Mammary epithelial cell (primary cell): ENCODE results near the gene NCOA1.

Source experiments
- EZH2 ChIP-seq: IDR thresholded peaks from 2 replicates; pipeline ENCODE4 v1.6.1; 2012; ENCODE audit warnings: low read length, inconsistent platforms, borderline replicate concordance
- TF ChIP-seq, protein P1 (sequence below), 2 donors: IDR thresholded peaks in 1 of 2; conservative IDR thresholded peaks in 1 of 2; 2 replicates each; pipeline ENCODE4 v1.5.1; 2011 to 2012; ENCODE audit warnings: inconsistent platforms in 2 of 2, low read length in 2 of 2, mild to moderate bottlenecking in 2 of 2, control low read depth in 1 of 2, low read depth in 1 of 2; ENCODE audit not compliant: insufficient read depth in 1 of 2; ENCODE audit errors: extremely low read depth in 1 of 2

DNA sequence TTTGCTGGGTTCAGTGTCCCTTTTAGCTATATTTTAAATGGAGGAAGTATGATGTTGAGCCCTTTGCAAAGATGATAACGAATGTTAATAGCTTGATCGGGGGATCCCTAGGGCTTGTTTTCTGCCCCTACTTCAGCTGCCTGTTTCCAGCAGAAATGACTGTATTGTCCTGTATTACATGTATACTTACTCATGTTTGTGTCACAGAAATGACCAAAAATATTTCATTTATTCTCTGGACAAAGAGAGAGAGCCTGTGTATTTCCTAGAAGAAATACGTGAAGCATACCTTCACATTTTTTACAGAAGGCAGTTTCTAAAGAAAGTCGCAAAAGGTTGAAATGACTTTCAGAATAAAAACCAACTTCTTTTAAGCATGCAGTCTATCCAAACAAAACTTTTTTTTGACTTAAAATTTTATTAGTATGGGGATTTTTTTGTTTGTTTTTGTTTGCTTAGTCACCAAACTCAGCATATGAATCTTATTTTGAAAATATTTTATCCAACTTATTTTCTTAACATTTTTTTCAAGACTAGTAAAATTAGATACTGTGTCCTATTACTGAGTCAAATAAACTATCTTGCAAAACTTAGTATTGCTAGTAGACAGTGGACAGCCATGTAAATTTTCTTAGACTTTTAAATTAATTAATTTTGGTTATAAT, 233.2 kb downstream of the NCOA1 start:
- TF ChIP-seq, protein P1, sequence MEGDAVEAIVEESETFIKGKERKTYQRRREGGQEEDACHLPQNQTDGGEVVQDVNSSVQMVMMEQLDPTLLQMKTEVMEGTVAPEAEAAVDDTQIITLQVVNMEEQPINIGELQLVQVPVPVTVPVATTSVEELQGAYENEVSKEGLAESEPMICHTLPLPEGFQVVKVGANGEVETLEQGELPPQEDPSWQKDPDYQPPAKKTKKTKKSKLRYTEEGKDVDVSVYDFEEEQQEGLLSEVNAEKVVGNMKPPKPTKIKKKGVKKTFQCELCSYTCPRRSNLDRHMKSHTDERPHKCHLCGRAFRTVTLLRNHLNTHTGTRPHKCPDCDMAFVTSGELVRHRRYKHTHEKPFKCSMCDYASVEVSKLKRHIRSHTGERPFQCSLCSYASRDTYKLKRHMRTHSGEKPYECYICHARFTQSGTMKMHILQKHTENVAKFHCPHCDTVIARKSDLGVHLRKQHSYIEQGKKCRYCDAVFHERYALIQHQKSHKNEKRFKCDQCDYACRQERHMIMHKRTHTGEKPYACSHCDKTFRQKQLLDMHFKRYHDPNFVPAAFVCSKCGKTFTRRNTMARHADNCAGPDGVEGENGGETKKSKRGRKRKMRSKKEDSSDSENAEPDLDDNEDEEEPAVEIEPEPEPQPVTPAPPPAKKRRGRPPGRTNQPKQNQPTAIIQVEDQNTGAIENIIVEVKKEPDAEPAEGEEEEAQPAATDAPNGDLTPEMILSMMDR (conservative IDR thresholded peaks at IDR 0.05 in 1 of 2, IDR thresholded peaks at IDR 0.05 in 1 of 2; ENCODE audit: extremely low read depth in 1 of 2, insufficient read depth in 1 of 2, low read depth in 1 of 2, low read length in 2 of 2): no peak
- no peak for TF ChIP-seq EZH2
